ENCODE results near the gene ARVCF.

The ARVCF gene

DNA sequence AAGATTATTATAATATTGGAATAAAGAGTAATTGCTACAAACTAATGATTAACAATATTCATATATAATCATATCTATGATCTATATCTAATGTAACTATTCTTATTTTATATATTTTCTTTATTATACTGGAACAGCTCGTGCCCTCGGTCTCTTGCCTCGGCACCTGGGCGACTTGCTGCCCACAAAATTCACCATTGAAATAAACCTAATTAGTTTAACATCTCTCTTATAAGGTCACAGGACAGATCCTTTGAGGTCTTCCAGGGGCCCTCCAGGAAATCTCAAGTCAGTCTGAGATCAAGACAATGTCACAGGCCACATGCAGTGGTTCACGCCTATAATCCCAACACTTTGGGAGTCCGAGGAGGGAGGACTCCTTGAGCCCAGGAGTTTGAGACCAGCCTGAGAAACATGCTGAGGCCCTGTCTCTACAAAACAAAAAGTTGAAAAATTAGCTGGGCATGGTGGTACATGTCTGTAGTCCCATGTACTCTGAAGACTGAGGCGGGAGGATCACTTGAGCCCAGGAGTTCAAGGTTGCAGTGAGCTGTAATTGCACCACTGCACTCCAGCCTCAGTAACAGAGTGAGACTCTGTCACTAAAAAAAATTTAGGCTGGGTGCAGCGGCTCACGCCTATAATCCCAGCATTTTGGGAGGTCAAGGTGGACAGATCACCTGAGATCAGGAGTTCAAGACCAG, 68.4 kb downstream of the ARVCF start:
- H3K79me1 ChIP-seq (ENCODE audit: low read length), result no peaks in the 10 kb centered on the region
- no peak overlapping the region for H3K23ac ChIP-seq (ENCODE audit: low read length)
- no peaks in the 10 kb centered on the region for H3K36me3 ChIP-seq (ENCODE audit: control insufficient read depth in 1 of 2, insufficient read depth in 2 of 2, low read length in 2 of 2)
- DNase-seq, result no peak
- H3K4me3 ChIP-seq (ENCODE audit: low read depth, low read length), result no peak overlapping the region
- no peak overlapping the region for H3K4me2 ChIP-seq (ENCODE audit: low read length)
- H2BK120ac ChIP-seq (ENCODE audit: insufficient read depth, low read length, poor library complexity), result no peak overlapping the region
- H2BK5ac ChIP-seq (ENCODE audit: low read depth, low read length, poor library complexity), result no peak overlapping the region
- no peak overlapping the region for H4K12ac ChIP-seq (ENCODE audit: low read depth, low read length)
- H3K9me3 ChIP-seq (ENCODE audit: insufficient read depth, low read depth, low read length), result no peaks in the 10 kb centered on the region
- no peak overlapping the region for H3K14ac ChIP-seq (ENCODE audit: low read length)
- H2BK12ac ChIP-seq (ENCODE audit: low read length), result no peak overlapping the region
- no peak overlapping the region for H2AFZ ChIP-seq (ENCODE audit: insufficient read depth, low read length, poor library complexity)
- H3K27me3 ChIP-seq (ENCODE audit: insufficient read depth, low read length), result no peaks in the 10 kb centered on the region
- H3K4me1 ChIP-seq (ENCODE audit: control insufficient read depth in 1 of 2, insufficient read depth in 2 of 2, low read length in 2 of 2), result peaks cover 4 to 5% of the 10 kb centered on the region in 2 experiments
- H3K79me2 ChIP-seq (ENCODE audit: control insufficient read depth, insufficient read depth, low read length, poor library complexity), result no peaks in the 10 kb centered on the region
- no peak overlapping the region for H3K27ac ChIP-seq (ENCODE audit: low read depth, low read length)
- no peak overlapping the region for H3K9ac ChIP-seq (ENCODE audit: low read length)
- WGBS (ENCODE audit: extremely low coverage, insufficient coverage, insufficient read length), result no CpG with 5 or more reads among the region's 9 CpGs
- no peak overlapping the region for H4K8ac ChIP-seq (ENCODE audit: low read depth, low read length)
- H3K4ac ChIP-seq (ENCODE audit: low read depth, low read length), result no peak overlapping the region
- H2AK5ac ChIP-seq (ENCODE audit: low read length), result no peak overlapping the region
- no peak overlapping the region for H3K18ac ChIP-seq (ENCODE audit: low read length)
- H4K91ac ChIP-seq (ENCODE audit: low read depth, low read length), result no peak overlapping the region

DNA sequence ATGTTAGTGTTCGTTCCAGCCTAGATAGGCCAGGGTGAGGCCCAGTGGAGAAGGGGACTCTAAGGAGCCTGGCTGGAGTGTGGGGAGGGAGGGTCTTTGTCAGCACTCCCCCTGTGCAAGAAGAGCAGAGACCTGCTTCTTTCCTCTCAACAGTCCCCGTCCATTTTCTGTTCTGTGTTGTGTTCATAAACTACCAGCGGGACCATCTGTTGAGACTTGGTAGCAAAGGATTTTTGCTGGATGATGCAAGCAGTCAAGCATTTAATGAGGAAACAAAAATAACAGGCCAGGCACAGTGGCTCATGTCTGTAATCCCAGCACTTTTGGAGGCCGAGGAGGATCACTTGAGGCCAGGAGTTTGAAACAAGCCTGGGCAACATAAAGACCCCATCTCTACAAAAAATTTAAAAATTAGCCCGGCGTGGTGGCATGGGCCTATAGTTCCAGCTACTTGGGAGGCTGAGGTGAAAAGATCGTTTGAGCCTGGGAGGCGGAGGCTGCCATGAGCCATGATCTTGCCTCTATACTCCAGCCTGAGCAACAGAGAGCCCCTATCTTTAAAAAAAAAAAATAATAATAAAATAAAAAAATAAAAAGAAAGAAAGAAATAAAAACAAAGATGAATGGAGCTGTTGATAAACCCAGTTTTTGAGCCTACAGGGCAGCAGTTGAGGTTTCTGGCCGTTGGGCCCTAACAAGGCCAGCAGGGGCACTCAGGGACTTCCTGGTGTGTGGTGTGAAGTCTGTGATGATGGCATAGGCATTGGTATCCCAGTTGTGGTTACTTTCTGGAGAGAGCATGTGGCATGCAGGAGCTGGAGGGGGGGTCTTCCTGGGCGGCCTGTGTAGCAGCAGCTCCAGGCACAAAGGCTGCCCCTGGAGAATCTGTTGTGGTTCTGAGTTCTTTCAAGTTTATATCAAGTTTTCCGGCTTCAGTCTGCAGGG, 73.3 kb downstream of the ARVCF start:
- Histone ChIP-seq H2BK5ac (ENCODE audit: low read depth, low read length, poor library complexity) (peak overlapping the region; percentile 58), H3K79me1 (ENCODE audit: low read length) (peaks cover 5% of the 10 kb centered on the region), H2BK120ac (ENCODE audit: insufficient read depth, low read length, poor library complexity) (peak overlapping the region; percentile 40), H4K91ac (ENCODE audit: low read depth, low read length) (peak overlapping the region; percentile 58), H2AK5ac (ENCODE audit: low read length) (peak overlapping the region; percentile 20), H2BK12ac (ENCODE audit: low read length) (peak overlapping the region; percentile 56), H3K14ac (ENCODE audit: low read length) (no peak overlapping the region), H3K4ac (ENCODE audit: low read depth, low read length) (peak overlapping the region; percentile 23), H3K23ac (ENCODE audit: low read length) (no peak overlapping the region), H4K8ac (ENCODE audit: low read depth, low read length) (peak overlapping the region; percentile 69), H3K79me2 (ENCODE audit: control insufficient read depth, insufficient read depth, low read length, poor library complexity) (no peaks in the 10 kb centered on the region), H3K9me3 (ENCODE audit: insufficient read depth, low read depth, low read length) (no peaks in the 10 kb centered on the region), H3K4me1 (ENCODE audit: control insufficient read depth in 1 of 2, insufficient read depth in 2 of 2, low read length in 2 of 2) (peaks cover 12 to 17% of the 10 kb centered on the region in 2 experiments), H3K36me3 (ENCODE audit: control insufficient read depth in 1 of 2, insufficient read depth in 2 of 2, low read length in 2 of 2) (no peaks in the 10 kb centered on the region), H3K27me3 (ENCODE audit: insufficient read depth, low read length) (no peaks in the 10 kb centered on the region), H2AFZ (ENCODE audit: insufficient read depth, low read length, poor library complexity) (peak overlapping the region; percentile 9), H3K18ac (ENCODE audit: low read length) (peak overlapping the region; percentile 13), H4K12ac (ENCODE audit: low read depth, low read length) (no peak overlapping the region), H3K9ac (ENCODE audit: low read length) (no peak overlapping the region), H3K27ac (ENCODE audit: low read depth, low read length) (peak overlapping the region; percentile 53), H3K4me3 (ENCODE audit: low read depth, low read length) (no peak overlapping the region), H3K4me2 (ENCODE audit: low read length) (peak overlapping the region; percentile 31)
- WGBS (ENCODE audit: extremely low coverage, insufficient coverage, insufficient read length), result no CpG with 5 or more reads among the region's 11 CpGs
- DNase-seq, result peak; percentile 56 to 85

DNA sequence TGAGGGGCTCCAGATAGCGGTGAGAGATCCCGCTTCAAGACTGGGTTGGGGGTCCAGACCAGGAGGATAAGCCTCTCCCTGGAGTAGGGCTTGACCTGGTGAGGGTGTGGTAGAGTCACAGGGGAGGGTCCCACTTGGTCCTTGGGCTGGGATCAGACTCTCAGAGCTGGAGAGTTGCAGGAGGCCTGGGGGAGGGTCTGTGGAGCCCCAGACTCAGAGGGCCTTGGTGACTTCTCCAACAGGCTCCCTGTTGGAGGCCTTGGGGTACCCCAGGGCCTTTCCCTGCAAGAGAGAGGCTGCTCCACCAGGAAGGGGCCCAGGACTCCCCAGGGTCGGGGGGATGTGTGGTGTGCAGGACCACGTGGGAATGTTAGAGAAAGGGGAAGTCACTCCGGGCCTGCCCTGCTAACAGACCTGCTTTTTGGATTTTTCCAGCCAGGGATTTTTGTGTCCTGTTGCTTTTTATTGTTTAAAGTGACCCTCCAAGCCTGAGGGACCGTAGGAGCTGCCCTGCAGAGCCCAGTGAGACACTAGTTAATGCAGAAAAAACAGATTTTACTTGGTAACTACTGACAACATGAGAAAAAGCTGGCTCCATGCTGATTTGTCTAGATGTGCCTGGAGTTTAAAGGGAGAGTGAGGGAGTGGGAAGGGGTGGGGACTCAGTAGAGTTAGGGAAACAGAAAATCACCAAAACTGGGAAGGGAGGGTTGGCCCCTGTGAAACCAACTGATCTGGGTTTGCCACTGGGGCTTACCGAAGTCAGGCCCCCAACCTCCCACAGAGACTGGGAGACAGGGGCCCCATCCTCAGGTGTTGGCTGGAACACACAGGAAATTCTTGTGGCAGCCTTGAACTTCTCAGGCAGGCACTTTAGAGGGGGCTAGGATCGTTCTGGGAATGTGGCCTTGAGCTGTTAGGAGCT, 74.2 kb downstream of the ARVCF start:
- Histone ChIP-seq H2BK120ac (ENCODE audit: insufficient read depth, low read length, poor library complexity) (peak overlapping the region; percentile 57), H2AFZ (ENCODE audit: insufficient read depth, low read length, poor library complexity) (peak overlapping the region; percentile 9), H3K4me3 (ENCODE audit: low read depth, low read length) (no peak overlapping the region), H4K8ac (ENCODE audit: low read depth, low read length) (peak overlapping the region; percentile 69), H2BK12ac (ENCODE audit: low read length) (peak overlapping the region; percentile 56), H4K12ac (ENCODE audit: low read depth, low read length) (no peak overlapping the region), H2BK5ac (ENCODE audit: low read depth, low read length, poor library complexity) (peak overlapping the region; percentile 58), H3K9ac (ENCODE audit: low read length) (no peak overlapping the region), H3K4ac (ENCODE audit: low read depth, low read length) (peak overlapping the region; percentile 23), H3K79me2 (ENCODE audit: control insufficient read depth, insufficient read depth, low read length, poor library complexity) (no peaks in the 10 kb centered on the region), H3K79me1 (ENCODE audit: low read length) (peaks cover 5% of the 10 kb centered on the region), H3K14ac (ENCODE audit: low read length) (peak overlapping the region; percentile 38), H3K27me3 (ENCODE audit: insufficient read depth, low read length) (no peaks in the 10 kb centered on the region), H3K23ac (ENCODE audit: low read length) (no peak overlapping the region), H3K9me3 (ENCODE audit: insufficient read depth, low read depth, low read length) (no peaks in the 10 kb centered on the region), H3K36me3 (ENCODE audit: control insufficient read depth in 1 of 2, insufficient read depth in 2 of 2, low read length in 2 of 2) (no peaks in the 10 kb centered on the region), H2AK5ac (ENCODE audit: low read length) (peak overlapping the region; percentile 20), H3K27ac (ENCODE audit: low read depth, low read length) (peak overlapping the region; percentile 53), H4K91ac (ENCODE audit: low read depth, low read length) (peak overlapping the region; percentile 58), H3K4me1 (ENCODE audit: control insufficient read depth in 1 of 2, insufficient read depth in 2 of 2, low read length in 2 of 2) (peaks cover 12 to 17% of the 10 kb centered on the region in 2 experiments), H3K18ac (ENCODE audit: low read length) (peak overlapping the region; percentile 13), H3K4me2 (ENCODE audit: low read length) (peak overlapping the region; percentile 31)
- peak in 1 of 2 donors; percentile 16 for DNase-seq
- WGBS (ENCODE audit: extremely low coverage, insufficient coverage, insufficient read length), result no CpG with 5 or more reads among the region's 8 CpGs
